GM21390 (cell line): Measurements from ENCODE around the gene LTBP1.

Experiments used
- ATAC-seq: cut with Tn5 transposase; IDR thresholded peaks from one replicate; pipeline ENCODE4 v1.9.1; 2021; ENCODE audit not compliant: unreplicated experiment

The LTBP1 gene

DNA sequence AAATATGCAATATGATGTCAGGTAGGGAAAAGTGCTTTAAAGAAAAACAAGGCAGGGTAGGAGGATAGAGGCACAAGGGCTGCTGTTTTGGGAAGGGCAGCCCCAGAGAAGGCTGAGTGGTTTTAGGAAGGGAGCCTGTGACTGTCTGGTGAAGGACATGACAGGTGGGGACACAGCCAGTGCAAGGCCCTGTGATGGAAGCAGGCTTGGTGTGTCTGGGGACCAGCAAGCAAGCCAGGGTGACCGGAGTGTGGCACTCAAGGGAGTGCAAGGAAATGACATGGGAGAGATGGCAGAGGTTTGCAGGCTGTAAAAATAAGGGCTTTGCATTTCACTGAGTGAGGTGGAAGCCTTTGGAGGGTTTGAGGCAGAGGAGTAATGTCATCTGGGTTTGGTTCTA lies 62.0 kb downstream of the LTBP1 start:
- no peak for ATAC-seq

DNA sequence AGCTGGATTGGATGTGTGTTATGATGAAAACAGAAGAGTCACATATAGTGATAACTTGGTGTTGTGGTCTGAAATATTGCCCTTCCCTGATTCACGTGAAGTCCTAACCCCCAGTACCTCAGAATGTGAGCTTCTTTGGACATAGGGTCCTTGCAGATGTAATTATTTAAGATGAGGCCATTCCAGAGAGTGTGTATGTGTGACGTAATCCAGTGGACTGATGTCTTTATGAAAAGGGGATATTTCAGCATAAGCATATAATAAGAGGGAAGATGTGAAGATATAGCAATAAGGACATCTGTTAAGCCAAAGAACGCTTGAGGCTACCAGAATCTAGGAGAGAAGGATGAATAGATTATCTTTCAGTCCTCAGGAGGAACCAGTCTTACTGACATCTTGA lies 62.5 kb downstream of the LTBP1 start:
- no peak for ATAC-seq

DNA sequence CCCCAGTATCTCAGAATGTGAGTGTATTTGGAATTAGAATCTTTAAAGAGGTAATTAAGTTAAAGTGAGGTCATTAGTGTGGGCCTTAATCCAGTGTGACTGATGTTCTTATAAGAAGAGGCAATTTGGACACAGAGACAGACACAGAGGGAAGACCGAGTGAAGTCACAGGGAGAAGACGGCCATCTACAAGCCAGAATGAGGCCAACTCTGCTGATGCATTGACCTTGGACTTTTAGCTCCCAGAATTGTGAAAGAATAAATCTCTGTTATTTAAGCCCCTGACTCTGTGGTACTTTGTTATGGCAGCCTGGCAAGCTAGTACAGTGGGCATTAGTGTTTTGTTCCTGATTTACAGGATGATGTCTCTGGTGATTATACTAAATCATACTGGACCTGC lies 64.6 kb downstream of the LTBP1 start:
- ATAC-seq, result no peak

DNA sequence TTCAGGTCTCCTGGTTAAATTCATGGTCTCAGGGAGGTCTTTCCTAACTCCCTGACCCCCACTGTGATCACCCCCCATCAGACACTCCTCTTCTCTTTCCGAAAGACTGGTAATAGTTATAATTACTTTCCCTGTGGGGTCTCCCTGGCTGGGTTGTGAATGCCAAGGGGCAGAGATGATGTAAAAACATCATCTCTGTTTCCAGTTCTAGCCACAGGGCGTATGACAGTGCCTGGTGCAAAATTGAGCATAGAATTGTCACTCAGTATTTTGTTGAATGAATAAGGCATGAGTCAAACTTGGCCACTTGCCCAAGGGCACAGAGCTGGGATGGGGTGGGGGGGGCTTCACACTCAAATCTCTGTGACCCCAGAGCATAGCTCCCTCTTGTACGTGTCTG lies 65.2 kb downstream of the LTBP1 start:
- no peak for ATAC-seq

DNA sequence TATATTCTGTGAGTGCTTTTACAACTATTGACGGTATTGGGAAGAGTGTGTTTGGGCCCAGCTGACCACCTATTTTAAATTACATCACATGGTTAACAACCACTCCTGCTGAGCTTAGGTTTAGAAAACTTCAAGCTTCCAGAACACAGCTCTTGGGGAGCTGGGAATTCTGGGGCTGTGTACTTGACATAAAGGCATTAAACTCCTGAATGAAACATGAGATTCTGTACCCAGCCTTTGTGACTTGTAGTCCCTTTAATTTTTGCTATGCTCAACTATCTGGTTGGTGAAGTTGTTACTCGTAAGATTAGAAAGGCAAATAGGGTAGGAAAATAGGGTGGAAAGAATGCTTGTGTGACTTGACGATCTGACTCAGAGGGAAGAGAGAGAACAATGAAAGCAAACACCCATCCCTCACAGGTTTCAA lies 66.9 kb downstream of the LTBP1 start:
- no peak for ATAC-seq

DNA sequence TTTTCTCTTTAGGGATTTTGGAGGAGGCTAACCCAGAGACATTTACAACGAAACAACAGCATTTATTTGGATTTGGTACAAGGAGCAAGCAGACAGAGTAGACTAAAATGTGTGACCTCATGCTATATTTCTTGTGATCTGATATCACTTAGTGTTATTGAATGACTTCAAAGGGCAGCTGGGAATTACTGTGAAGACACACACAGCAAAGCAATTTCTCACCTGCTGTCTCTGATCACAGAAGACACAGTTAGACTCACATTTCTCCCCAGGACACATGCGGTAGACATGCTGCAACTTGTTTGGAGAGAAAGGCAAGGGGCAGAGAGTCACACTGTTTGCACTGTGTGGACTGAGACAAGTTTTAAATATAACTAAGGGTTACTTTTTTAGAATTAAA lies 67.5 kb downstream of the LTBP1 start:
- ATAC-seq, result no peak

DNA sequence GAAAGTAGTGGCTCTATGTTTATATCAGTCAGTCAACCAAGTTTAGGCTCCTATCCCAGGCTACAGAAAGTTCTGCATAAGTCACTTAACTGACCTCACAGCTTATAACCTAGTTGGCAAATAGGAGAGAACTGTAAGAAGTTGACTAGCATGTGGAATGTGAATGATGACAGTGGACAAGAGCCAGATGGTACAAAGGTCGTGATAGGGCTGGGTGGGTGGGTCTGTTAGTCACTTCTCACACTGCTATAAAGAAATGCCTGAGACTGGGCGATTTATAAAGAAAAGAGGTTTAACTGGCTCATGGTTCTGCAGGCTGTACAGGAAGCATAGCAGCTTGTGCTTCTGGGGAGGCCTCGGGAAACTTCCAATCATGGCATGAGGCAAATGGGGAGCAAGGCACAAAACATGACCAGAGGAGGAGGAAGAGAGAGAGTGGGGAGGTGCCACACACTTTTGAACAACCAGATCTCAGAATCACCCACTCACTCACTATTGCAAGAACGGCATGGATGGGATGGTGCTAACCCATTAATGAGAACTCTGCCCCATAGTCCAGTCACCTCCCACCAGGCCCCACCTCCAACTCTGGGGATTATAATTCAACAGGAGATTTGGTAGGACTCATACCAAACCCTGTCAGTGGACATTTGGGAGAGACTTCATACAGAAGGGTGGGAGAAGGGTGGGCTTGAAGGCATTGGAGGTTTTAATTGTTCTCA lies 68.8 kb downstream of the LTBP1 start:
- no peak for ATAC-seq

DNA sequence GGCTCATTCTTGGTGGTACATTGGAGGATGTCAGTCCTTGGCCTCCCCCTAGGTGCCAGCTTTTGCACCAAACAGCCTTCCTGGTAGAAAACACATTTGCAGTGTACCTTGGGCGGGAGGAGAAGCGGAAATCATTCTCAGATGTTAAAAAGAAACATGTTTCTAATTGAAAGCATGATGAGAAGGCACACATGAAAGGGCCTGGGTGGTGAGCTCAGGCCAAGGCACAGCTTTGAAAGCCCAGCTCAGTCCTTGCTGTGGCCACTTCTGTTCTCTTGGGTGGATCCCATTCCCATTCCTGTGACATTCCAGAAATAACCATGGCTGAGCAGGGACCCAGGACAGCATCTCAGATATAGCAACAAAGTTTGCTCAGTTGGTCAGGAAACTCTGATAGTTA lies 71.5 kb downstream of the LTBP1 start:
- no peak for ATAC-seq

DNA sequence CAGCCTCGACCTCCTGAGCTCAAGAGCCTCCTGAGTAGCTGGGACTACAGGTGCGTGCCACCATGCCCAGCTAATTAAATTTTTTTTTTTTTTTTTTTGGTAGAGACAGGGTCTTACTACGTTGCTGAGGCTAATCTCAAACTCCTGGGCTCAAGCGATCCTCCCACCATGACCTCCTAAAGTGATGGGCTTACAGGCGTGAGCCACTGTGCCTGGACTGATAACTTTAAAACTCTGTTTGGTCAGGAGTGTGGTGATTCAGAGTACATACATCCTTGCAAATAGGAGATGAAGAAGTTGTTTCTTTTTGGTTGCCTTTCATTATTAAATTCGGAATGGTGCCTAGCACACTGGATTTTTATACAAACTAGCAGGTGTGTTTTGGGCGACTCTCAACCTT lies 73.0 kb downstream of the LTBP1 start:
- no peak for ATAC-seq

DNA sequence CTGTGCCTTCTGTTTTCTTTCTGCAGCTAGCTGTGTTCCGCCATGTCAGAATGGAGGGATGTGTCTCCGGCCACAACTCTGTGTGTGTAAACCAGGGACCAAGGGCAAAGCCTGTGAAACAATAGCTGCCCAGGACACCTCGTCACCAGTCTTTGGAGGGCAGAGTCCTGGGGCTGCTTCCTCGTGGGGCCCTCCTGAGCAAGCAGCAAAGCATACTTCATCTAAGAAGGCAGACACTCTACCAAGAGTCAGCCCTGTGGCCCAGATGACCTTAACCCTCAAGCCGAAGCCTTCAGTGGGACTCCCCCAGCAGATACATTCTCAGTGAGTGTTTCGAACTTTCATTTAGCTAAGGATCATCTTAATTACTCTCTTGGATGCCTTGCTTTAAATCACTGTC lies 74.1 kb downstream of the LTBP1 start:
- no peak for ATAC-seq

DNA sequence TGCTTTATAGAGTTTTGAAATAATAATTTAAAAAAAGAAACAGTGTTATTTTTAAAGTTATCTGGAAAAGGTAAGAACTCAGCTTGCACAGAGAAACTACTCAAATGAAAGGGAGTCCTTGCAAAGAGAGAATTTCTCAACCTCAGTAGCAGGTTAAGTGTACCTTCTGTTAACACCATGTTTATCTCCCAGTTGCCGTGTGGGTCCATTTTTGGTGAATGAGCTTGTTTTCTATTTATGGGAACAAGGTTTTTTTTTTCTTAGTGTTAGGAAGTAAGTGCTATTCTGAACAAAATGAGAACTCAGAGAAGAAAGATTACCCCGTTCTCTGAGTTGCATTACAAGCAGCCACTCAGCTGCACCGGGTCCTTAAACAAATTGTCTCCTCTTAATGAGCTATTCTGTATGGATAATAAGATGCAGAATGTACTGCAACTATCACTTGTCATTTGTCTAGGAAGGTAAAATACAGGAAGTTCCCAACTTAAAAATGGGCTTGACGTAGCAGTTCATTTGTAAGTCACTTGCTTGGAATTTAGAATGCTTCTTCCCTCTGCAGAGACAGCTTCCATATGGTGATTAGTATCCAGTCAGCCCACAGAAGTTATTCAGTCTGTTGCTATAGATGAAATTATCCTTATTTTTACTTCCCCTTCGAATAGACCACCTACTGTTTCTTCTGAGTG lies 74.9 kb downstream of the LTBP1 start:
- no peak for ATAC-seq

DNA sequence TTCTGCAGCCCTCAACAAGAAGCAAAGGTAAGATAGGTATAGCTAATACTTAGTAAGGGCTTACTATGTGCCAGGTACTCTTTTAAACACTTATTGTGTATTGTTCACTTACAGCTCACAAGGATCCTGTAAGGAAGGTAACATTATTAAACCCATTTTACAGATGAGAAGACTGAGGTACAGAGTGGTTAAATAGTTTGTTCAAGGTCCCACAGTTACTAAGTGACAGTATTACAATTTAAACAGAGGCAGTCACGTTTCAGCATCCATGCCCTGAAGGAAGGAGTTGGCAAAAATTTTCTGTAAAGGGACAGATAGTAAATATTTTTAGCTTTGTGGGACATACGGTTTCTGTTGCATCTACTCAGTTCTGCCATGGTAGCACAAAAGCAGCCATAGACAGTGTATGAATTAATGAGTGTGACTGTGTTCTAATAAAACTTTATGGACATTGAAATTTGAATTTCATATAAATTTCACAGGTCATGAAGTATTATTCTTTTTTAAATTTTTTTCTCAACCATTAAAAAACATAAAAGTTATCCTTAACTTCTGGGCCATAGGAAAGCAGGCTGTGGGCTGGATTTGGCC lies 75.7 kb downstream of the LTBP1 start:
- no peak for ATAC-seq

DNA sequence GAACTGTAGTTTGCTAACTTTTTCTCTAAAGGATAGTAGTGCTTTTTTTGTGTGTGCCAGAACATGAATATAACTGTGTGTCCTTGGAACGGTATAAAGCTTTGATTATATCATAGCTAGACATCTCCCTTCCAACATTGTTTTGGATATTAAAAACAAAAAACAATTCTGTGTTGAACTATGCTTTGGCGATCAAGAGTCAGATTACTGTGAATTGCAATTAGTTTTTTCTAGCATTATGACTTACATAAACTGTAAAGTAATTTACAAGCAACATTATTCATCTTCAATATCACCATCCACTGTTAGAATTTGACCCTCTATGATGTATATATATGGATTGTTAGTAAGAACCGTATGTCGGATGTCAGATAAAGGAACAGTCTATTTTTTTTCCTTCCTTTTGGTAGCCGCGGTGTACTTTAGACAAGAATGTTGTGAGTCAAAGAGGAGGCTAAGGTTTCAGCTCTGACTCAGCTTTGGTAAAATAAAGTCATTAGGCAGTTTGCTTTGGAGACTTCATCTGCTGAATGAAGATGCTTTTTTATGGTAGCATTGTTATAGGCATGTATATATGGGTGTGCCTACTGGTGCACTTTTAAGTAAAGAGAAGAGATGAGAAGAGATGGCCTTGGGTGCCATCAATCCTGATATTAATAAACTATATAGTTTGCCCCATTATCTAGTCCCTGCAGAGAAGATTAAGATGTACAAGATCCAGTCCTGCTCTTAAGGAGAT lies 76.4 kb downstream of the LTBP1 start:
- no peak for ATAC-seq

DNA sequence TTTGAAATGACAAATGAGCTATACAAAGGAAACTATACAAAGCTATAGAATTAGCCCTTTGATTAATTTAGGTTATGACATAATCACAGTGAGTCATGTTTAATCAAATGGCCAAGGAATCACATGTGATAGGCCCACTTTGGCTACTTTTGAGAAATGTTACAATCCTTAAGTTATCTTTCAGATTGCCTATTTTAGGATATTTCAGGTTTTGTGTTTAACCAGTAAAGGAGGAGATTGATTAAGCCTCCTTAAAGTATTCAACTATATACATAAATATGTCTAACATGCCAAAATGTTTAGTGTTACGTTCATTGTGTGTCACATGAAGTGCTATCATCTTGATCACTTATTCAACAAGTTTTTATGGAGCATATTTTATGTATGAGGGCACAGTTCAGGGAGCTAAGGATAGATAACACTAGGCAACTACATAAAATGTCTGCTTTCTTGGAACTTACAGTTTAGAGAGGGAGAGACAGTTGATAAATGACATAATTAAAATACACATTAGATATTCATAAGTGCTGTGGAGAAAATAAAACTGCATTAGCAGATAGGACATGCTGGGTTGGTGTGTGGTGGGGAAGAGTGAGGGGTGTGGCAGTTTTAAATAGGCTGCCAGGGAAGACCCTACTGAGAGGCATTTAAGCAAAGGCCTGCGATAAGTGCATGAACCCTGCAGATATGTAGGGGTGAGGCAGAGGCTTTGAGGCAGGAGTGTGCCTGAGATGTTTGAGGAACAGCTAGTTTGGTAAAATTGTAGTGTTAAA lies 77.2 kb downstream of the LTBP1 start:
- ATAC-seq, result no peak

DNA sequence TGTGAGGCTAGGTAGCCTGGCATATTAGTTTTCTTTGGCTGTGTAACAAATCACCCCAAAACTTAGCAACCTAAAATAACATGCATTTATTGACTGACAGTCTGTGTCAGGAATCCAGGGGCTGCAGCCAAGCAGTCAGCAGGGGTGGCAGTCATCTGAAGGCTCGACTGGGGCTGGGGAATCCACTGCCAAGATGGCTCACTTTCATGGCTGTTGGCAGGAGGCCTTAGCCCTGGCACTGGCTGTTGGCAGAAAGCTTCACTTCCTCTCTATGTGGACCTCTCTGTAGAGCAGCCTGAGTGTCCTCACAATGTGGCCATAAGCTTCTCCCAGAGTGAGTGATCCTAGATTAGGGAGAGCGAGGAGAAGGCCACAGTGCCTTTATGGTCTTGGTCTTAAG lies 78.0 kb downstream of the LTBP1 start:
- ATAC-seq, result no peak

DNA sequence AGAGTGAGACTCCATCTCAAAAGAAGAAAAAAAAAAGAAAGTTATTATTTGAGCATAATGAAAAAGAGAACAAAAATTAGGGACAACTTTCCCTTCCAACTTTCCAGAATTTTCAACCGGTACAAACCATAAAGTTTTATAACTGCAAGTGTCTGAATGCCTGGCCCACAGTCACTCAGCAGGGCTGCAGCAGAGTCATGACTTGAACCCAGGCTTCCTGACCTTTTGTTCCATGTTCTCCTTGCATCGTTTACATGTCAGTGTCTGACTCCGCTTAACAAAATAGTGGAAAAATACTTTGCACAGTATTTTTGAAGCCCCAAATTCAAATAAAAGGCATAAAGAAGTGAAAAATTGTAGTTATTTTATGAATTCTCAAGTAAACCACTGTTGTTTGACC lies 82.7 kb downstream of the LTBP1 start:
- no peak for ATAC-seq

DNA sequence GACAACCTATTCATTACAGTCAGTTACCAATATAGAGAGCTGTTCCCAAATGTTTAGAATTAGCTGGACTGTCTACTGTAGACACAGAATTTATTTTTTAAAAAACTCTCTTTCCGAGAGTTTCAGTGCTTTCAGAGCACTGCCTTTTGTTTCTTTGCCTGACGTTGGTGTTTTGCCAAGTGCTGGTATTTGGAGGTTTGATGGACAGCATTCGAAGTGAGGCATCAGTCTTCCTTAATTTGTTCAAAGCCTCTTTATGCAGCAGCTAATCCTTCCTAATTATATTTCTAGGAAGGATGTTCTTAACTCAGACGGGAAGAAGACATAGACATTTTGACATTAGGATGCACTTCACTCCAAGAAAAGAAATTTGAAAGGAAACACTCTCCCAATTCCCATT lies 83.2 kb downstream of the LTBP1 start:
- no peak for ATAC-seq

DNA sequence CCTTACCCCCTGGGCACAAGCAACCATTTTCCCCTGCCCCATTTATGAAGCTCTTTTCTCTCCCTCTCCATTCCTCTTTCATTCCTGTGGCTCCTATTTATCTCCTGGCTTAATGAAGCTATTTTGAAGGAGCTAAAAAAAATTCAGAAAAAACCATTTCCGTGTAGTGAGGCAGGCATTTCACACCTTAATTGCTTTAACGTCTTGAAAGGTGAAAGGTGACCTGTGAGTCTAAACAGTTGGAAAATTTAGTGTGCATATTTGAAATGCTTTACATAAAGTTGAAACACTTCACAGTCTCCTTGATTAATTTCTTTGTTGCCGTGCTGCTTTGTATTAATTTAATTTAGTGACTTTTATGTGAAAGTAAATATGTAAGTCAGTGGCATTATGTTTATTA lies 83.6 kb downstream of the LTBP1 start:
- no peak for ATAC-seq

DNA sequence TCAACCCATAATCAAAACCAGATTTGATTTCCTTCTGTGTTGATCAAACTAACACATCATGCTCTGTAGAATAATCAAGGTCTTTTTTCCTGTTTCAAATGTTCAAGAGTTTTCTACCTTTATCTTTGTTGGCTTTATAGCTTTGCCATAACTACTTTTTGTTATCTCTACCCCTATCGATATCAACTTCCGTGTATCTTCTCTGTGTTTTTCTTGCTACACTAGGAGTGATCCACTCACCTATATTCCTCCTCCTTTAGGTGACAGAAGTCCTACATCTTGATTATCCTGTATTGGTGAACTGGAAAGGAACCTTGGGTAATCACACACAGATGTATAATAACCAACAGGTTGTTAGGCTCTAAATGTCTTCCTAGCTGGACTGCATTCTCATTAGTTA lies 85.5 kb downstream of the LTBP1 start:
- ATAC-seq, result no peak

DNA sequence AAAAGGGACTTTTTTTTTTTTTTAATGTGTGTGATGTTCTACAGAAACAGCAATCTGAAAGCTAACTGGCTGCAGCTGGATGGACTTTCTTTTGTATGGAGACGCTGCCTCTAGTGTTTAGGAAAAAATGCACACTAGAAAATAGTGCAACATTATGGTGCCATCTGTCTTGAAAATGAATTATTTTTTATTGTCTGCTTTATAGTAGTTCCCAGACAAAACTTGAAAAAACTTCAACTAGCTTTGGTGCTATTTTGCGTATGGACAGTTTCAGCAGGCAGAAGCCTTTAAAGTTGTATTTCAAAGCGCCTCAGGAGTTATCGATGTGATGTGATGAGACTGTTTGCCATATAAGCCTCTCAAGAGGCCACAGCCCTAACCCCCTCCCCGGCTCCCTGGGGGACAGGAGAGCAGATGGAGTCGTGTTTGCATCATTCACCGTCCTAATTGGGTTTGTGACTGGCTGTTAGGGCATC lies 86.9 kb downstream of the LTBP1 start:
- ATAC-seq, result no peak

DNA sequence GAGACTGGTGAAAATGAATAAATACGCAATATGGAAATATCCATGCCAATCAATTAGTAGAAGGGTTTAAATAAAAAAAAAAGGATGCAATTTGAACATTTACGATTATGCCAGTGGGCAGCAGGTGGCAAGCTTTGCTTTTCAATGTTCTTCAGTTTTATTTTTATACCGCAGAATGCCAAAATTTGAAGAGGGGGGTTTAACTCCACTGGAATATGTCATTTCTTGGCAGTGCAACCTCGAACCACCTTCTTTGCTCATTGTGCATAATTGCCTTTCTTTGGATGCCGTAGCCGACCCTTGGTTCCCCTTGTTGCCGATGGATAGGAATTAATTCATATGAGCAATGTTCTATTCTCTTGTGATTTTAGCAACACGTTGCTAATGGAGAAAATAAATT lies 88.0 kb downstream of the LTBP1 start:
- no peak for ATAC-seq
